IPS-18c (cell line): ENCODE data around the gene RUNDC1.
"Not testable (repeated sequence)": the region's sequence is repeated elsewhere in the genome, so short reads cannot be mapped to it uniquely, and the experiment has no call there.

Experiments used
- H3K4me3 ChIP-seq: 2 replicates; pipeline ENCODE4 v1.7.0; 2013; ENCODE audit warnings: low read depth, mild to moderate bottlenecking, low read length, moderate library complexity; ENCODE audit not compliant: insufficient read depth
- H3K9me3 ChIP-seq: one replicate; pipeline ENCODE4 v1.6.1; 2013; ENCODE audit warnings: mild to moderate bottlenecking, low read length, moderate library complexity; ENCODE audit not compliant: control insufficient read depth, insufficient read depth

RUNDC1 gene

DNA sequence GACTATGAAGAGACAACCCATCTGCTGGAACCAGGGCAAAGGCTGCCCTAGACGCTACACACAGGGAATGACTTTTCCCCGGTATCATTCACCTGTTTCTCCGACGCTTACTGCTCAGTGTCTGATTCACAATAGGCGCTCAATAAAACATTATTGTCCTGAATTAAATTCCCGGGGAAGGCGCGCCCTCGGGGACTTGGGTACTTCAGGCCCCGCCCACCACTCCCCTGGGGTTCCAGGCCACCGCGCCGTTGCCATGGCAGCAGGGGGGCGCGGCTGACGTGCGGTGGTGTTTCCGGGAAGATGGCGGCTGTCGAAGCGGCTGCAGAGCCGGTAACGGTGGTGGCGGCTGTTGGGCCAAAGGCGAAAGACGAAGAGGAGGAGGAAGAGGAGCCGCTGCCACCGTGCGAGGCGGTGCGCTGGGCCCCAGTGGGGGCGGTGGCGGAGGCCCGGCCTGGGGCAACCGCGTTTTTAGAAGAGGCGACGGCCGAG is at the start of gene RUNDC1:
Gene RUNDC1, plus strand, starts transcription at position 292 of the 492 bp plus-strand sequence. Its CDS starts 12 bp downstream, at position 304.
- Histone ChIP-seq H3K4me3 (peak within 1 kb of the TSS; percentile 98), H3K9me3 (no peaks in the 10 kb centered on the region)

GRCh38 chr17:42937712-42938596 is 42.4 kb upstream of the RUNDC1 start:
- H3K9me3 ChIP-seq, result no peaks in the 10 kb centered on the region
- no peak overlapping the region for H3K4me3 ChIP-seq

DNA sequence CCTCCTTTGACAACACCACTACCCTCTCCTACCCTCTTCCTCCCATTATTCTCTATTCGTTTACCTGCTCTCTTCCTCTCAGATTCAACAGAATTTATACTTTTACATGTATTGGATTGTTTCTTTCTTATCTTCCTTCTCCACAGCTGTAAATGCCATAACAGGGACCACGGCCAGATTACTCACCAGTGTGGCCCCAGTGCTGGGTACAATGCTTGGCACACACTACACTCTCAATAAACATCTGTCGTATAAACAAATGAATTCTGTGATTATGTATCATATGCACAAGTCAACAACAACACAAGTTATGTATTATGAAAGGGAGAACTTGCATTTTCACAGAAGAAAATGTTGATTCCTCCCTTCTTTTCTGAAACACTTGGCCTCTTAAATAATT is 36.2 kb upstream of the RUNDC1 start:
- Histone ChIP-seq H3K4me3 (no peak overlapping the region), H3K9me3 (no peaks in the 10 kb centered on the region)

- H3K9me3 ChIP-seq, result no peaks in the 10 kb centered on the region
- H3K4me3 ChIP-seq, result no peak overlapping the region
These were observed 33.6 kb upstream of the RUNDC1 start for GRCh38 chr17:42946812-42947211.

DNA sequence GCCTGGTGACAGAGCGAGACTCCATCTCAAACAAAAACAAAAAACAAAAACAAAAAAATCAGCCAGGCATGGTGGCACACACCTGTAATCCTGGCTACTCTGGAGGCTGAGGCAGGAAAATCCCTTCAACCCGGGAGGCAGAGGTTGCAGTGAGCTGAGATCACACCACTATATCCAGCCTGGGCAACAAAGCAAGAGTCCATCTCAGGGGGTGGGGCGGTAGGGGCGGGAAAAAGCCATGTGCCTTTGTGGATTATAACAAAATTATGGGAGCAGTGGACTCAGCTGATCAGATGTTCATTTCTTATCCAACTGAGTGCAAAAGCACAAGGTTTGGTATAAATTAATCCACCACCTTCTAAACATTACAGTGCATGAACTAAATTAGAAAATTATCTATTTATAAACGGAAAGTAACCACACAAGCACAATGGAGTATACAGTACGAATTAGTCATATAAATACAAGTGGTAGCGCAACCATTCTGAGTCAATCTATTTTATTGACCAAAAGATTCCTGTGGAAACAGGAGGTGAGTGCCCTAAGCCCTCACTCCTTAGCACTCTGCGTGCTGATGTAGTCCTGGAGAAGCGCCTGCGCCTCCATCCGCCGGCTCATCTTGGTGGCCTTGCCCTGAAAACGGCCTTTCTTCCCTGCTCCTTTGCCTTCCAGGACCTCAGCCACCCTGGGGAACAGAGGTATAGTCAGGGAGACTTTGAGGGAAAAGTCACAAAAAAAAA is 30.2 kb upstream of the RUNDC1 start:
- Histone ChIP-seq H3K9me3 (no peaks in the 10 kb centered on the region), H3K4me3 (no peak overlapping the region)

- no peaks in the 10 kb centered on the region for H3K9me3 ChIP-seq
- H3K4me3 ChIP-seq, result no peak overlapping the region
These were observed 26.7 kb upstream of the RUNDC1 start for GRCh38 chr17:42953669-42954068.

GRCh38 chr17:42964161-42964932 is 16.0 kb upstream of the RUNDC1 start, which contains the start of gene AARSD1:
TSS of gene AARSD1 (minus strand) at chr17:42964454. CDS start at chr17:42964440, 14 bp downstream.
- H3K4me3 ChIP-seq, result peak within 1 kb of the TSS; percentile 66
- no peaks in the 10 kb centered on the region for H3K9me3 ChIP-seq

DNA sequence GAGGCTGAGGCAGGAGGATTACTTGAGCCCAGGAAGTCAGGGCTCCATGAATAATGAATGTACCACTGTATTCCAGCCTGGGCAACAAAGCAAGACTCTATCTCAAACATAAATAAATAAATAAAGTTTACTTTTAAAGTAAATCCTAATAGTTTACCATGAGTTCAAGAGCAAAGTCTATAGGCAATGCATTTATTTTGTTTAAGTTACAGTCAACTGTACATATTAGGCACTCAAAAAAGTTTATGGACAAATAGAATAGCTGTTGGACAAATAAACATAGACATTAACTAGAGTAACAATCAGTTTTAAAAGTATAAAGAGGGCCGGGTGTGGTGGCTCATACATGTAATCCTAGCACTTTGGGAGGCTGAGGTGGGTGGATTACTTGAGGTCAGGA is 12.4 kb upstream of the RUNDC1 start:
- no peak overlapping the region for H3K4me3 ChIP-seq
- no peaks in the 10 kb centered on the region for H3K9me3 ChIP-seq

GRCh38 chr17:42969001-42969581 is 11.3 kb upstream of the RUNDC1 start:
- Histone ChIP-seq H3K9me3 (no peaks in the 10 kb centered on the region), H3K4me3 (no peak overlapping the region)

DNA sequence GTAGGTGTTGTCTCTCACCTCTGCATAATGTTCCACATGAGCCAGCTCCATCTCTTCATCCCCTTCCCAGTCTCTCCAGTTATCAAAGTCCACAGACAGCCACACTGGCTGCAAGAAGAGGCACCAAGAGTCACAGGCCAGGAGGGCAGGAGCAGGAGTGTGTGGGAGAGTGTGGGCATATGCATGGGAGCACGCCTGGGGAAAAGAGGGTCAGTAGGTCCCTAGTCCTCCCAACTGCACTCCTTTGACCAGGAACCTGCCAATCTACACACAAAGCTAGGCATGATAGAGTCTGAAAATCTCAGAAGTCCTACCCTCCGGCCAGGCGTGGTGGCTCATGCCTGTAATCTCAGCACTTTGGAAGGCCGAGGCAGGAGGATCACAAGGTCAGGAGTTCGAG is 8.8 kb upstream of the RUNDC1 start:
- Histone ChIP-seq H3K9me3 (no peaks in the 10 kb centered on the region), H3K4me3 (no peak overlapping the region)

DNA sequence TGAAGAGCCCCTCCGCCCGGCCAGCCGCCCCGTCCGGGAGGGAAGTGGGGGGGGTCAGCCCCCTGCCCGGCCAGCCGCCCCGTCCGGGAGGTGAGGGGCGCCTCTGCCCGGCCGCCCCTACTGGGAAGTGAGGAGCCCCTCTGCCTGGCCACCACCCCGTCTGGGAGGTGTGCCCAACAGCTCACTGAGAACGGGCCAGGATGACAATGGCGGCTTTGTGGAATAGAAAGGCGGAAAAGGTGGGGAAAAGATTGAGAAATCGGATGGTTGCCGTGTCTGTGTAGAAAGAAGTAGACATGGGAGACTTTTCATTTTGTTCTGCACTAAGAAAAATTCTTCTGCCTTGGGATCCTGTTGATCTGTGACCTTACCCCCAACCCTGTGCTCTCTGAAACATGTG is 7.0 kb upstream of the RUNDC1 start:
- not testable (repeated sequence) for H3K9me3 ChIP-seq, H3K4me3 ChIP-seq

DNA sequence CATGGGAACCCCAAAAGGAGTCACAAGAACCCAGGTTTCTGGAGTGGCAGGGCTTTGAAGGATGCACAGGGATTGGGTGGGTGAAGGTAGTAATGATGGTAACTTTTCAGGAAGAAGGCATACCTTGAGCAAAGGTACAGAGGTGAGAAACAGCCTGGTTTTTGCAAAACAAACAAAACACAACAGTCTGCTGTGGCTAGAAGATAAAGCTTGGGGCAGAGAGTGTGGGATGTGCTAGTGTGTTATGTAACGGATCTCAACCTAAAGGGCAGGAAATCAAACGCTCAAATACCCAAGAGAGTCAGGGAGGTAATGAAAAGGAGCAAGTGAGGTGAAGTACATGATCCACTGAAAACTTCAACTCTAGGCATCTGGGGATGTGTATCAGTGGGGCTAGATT is 5.1 kb upstream of the RUNDC1 start:
- H3K4me3 ChIP-seq, result no peak overlapping the region
- no peaks in the 10 kb centered on the region for H3K9me3 ChIP-seq

- H3K4me3 ChIP-seq, H3K9me3 ChIP-seq: not testable (repeated sequence)
These were observed 4.7 kb upstream of the RUNDC1 start for GRCh38 chr17:42975701-42976100.

DNA sequence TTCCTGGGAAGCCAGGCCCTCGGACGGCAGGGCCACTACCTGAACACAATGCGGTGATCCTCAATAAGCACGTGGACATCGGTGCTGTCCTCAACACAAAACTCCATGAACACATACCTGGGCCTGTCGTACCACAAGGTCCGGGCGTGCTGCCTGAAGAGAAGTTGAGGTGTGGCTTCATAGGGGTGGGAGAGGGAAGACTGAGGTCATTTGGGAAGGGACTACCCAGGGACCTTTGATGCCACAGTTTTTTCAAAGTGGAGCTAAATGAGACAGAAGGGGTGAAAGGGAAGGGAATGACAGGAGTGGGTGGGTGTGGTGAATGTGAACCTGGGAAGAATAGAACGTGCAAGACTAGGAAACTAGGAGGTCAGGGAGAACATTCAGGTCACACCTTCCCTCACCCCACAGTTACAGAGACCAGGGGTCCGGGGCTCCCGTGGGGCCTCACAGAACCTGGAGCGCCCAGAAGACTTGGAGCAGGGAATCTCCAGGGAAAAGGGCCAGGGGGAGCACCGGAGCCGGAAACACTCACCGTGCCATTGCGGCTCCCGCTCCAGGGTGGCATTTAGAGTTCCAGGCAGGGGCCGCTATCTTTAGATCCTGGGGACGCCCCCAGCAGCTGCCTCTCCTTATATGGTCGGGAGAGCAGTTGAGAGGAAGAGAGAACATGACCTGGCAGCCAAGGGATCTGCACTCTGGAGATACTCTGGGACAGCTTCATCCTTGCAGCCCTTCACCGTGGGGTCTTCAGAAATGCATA is 673 bp upstream of the RUNDC1 start, which contains the start of gene PTGES3L:
Gene PTGES3L, minus strand, starts transcription at position 570 of the 763 bp plus-strand sequence. Its CDS starts 27 bp downstream, at position 543.
- Histone ChIP-seq H3K4me3 (peak within 1 kb of the TSS; percentile 98), H3K9me3 (no peaks in the 10 kb centered on the region)

DNA sequence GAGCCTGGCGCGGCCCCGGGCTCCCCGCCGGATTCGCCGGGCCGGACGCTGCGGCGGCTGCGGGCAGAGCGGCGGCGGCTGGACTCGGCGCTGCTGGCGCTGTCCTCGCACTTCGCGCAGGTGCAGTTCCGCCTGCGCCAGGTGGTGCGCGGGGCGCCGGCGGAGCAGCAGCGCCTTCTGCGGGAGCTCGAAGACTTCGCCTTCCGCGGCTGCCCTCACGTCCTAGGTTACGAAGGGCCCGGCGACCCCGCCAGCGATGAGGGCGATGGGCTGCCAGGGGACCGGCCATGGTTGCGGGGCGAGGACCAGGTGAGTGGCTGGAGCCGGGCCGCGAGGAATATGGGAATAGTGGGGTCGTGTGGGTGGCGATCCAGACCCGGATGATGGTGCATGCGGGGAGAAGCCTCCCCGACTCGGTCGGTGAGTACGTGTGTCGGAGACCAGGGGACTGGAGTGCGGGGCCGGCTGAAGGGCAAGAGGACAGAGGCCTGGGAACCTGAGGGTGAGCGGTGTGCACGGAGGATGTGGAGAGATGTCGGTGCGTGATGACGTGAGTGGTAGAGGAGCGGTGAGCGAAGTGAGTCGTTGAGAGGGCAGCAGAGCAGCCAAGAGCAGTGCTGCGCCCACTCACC is 517 bp downstream of the RUNDC1 start:
- Histone ChIP-seq H3K9me3 (no peaks in the 10 kb centered on the region), H3K4me3 (peak overlapping the region; percentile 98)

GRCh38 chr17:42982266-42982665 is 1.9 kb downstream of the RUNDC1 start:
- Histone ChIP-seq H3K9me3 (no peaks in the 10 kb centered on the region), H3K4me3 (no peak overlapping the region)
